ENCODE results near the gene TSPAN2. TPM values are rescaled to one million over a fixed set of nuclear protein-coding genes. Genes with fewer than 3 reads are reported as not detected.

The TSPAN2 gene
- total and polyA plus RNA-seq, 2 donors = 3.2 to 4.5 TPM

GRCh38 chr1:115086176-115086830 lies 3.0 kb downstream of the TSPAN2 start:
- DNase-seq (ENCODE audit: low read depth in 6 of 9, low spot score in 9 of 9) = no peak
- H3K27me3 ChIP-seq (ENCODE audit: control insufficient read depth in 2 of 2, insufficient read depth in 1 of 2, low read length in 1 of 2) = peaks cover 0 to 11% of the 10 kb centered on the region in 2 donors
- no peaks in the 10 kb centered on the region for H3K36me3 ChIP-seq (ENCODE audit: control insufficient read depth in 2 of 2, insufficient read depth in 2 of 2, low read length in 1 of 2)
- WGBS = 95% methylated on average over 9 of the region's 9 CpGs
- no peak overlapping the region for H3K4me3 ChIP-seq (ENCODE audit: low read length in 2 of 2)
- no peaks in the 10 kb centered on the region for H3K9me3 ChIP-seq (ENCODE audit: control insufficient read depth in 2 of 2, insufficient read depth in 1 of 2, low read length in 1 of 2)
- H3K27ac ChIP-seq (ENCODE audit: low read depth in 1 of 2, low read length in 1 of 2) = no peak overlapping the region
- peaks cover 17 to 28% of the 10 kb centered on the region in 2 donors for H3K4me1 ChIP-seq (ENCODE audit: control insufficient read depth in 2 of 2, insufficient read depth in 2 of 2, low read length in 2 of 2)

GRCh38 chr1:115084902-115085511 lies 4.3 kb downstream of the TSPAN2 start:
- H3K27ac ChIP-seq (ENCODE audit: low read depth in 1 of 2, low read length in 1 of 2) = peak overlapping the region in 1 of 2 donors; percentile 4
- no peaks in the 10 kb centered on the region for H3K9me3 ChIP-seq (ENCODE audit: control insufficient read depth in 2 of 2, insufficient read depth in 1 of 2, low read length in 1 of 2)
- peaks cover 0 to 11% of the 10 kb centered on the region in 2 donors for H3K27me3 ChIP-seq (ENCODE audit: control insufficient read depth in 2 of 2, insufficient read depth in 1 of 2, low read length in 1 of 2)
- 65% methylated on average over 9 of the region's 9 CpGs for WGBS
- peaks cover 13 to 24% of the 10 kb centered on the region in 2 donors for H3K4me1 ChIP-seq (ENCODE audit: control insufficient read depth in 2 of 2, insufficient read depth in 2 of 2, low read length in 2 of 2)
- H3K36me3 ChIP-seq (ENCODE audit: control insufficient read depth in 2 of 2, insufficient read depth in 2 of 2, low read length in 1 of 2) = no peaks in the 10 kb centered on the region
- H3K4me3 ChIP-seq (ENCODE audit: low read length in 2 of 2) = no peak overlapping the region
- DNase-seq (ENCODE audit: low read depth in 6 of 9, low spot score in 9 of 9) = no peak

GRCh38 chr1:115082949-115083348 lies 6.4 kb downstream of the TSPAN2 start:
- Histone ChIP-seq H3K9me3 (ENCODE audit: control insufficient read depth in 2 of 2, insufficient read depth in 1 of 2, low read length in 1 of 2) (peaks cover 0 to 1% of the 10 kb centered on the region in 2 donors), H3K27me3 (ENCODE audit: control insufficient read depth in 2 of 2, insufficient read depth in 1 of 2, low read length in 1 of 2) (no peaks in the 10 kb centered on the region), H3K27ac (ENCODE audit: low read depth in 1 of 2, low read length in 1 of 2) (no peak overlapping the region), H3K4me1 (ENCODE audit: control insufficient read depth in 2 of 2, insufficient read depth in 2 of 2, low read length in 2 of 2) (peaks cover 3 to 13% of the 10 kb centered on the region in 2 donors), H3K36me3 (ENCODE audit: control insufficient read depth in 2 of 2, insufficient read depth in 2 of 2, low read length in 1 of 2) (no peaks in the 10 kb centered on the region), H3K4me3 (ENCODE audit: low read length in 2 of 2) (no peak overlapping the region)
- 85% methylated on average over 6 of the region's 6 CpGs for WGBS
- DNase-seq (ENCODE audit: low read depth in 6 of 9, low spot score in 9 of 9) = no peak

GRCh38 chr1:115078708-115079107 lies 10.6 kb downstream of the TSPAN2 start:
- 98% methylated on average over 4 of the region's 4 CpGs for WGBS
- DNase-seq (ENCODE audit: low read depth in 6 of 9, low spot score in 9 of 9) = no peak
- no peaks in the 10 kb centered on the region for H3K27me3 ChIP-seq (ENCODE audit: control insufficient read depth in 2 of 2, insufficient read depth in 1 of 2, low read length in 1 of 2)
- no peak overlapping the region for H3K27ac ChIP-seq (ENCODE audit: low read depth in 1 of 2, low read length in 1 of 2)
- H3K4me3 ChIP-seq (ENCODE audit: low read length in 2 of 2) = no peak overlapping the region
- no peaks in the 10 kb centered on the region for H3K36me3 ChIP-seq (ENCODE audit: control insufficient read depth in 2 of 2, insufficient read depth in 2 of 2, low read length in 1 of 2)
- peaks cover 0 to 1% of the 10 kb centered on the region in 2 donors for H3K9me3 ChIP-seq (ENCODE audit: control insufficient read depth in 2 of 2, insufficient read depth in 1 of 2, low read length in 1 of 2)
- H3K4me1 ChIP-seq (ENCODE audit: control insufficient read depth in 2 of 2, insufficient read depth in 2 of 2, low read length in 2 of 2) = no peaks in the 10 kb centered on the region

- H3K9me3 ChIP-seq (ENCODE audit: control insufficient read depth in 2 of 2, insufficient read depth in 1 of 2, low read length in 1 of 2) = peaks cover 0 to 1% of the 10 kb centered on the region in 2 donors
- no peak for DNase-seq (ENCODE audit: low read depth in 6 of 9, low spot score in 9 of 9)
- H3K27me3 ChIP-seq (ENCODE audit: control insufficient read depth in 2 of 2, insufficient read depth in 1 of 2, low read length in 1 of 2) = no peaks in the 10 kb centered on the region
- WGBS = 100% methylated on average over 1 of the region's 1 CpG
- no peaks in the 10 kb centered on the region for H3K36me3 ChIP-seq (ENCODE audit: control insufficient read depth in 2 of 2, insufficient read depth in 2 of 2, low read length in 1 of 2)
- H3K4me1 ChIP-seq (ENCODE audit: control insufficient read depth in 2 of 2, insufficient read depth in 2 of 2, low read length in 2 of 2) = peaks cover 0 to 1% of the 10 kb centered on the region in 2 donors
- H3K27ac ChIP-seq (ENCODE audit: low read depth in 1 of 2, low read length in 1 of 2) = no peak overlapping the region
- H3K4me3 ChIP-seq (ENCODE audit: low read length in 2 of 2) = no peak overlapping the region
Observed at GRCh38 chr1:115077984-115078330, 11.3 kb downstream of the TSPAN2 start.

- peaks cover 0 to 4% of the 10 kb centered on the region in 2 donors for H3K4me1 ChIP-seq (ENCODE audit: control insufficient read depth in 2 of 2, insufficient read depth in 2 of 2, low read length in 2 of 2)
Observed at GRCh38 chr1:115077286-115077983, 11.9 kb downstream of the TSPAN2 start.

GRCh38 chr1:115076384-115076915 lies 12.9 kb downstream of the TSPAN2 start:
- no peak overlapping the region for H3K4me3 ChIP-seq (ENCODE audit: low read length in 2 of 2)
- DNase-seq (ENCODE audit: low read depth in 6 of 9, low spot score in 9 of 9) = no peak
- no peaks in the 10 kb centered on the region for H3K36me3 ChIP-seq (ENCODE audit: control insufficient read depth in 2 of 2, insufficient read depth in 2 of 2, low read length in 1 of 2)
- no peak overlapping the region for H3K27ac ChIP-seq (ENCODE audit: low read depth in 1 of 2, low read length in 1 of 2)
- peaks cover 0 to 5% of the 10 kb centered on the region in 2 donors for H3K4me1 ChIP-seq (ENCODE audit: control insufficient read depth in 2 of 2, insufficient read depth in 2 of 2, low read length in 2 of 2)
- H3K27me3 ChIP-seq (ENCODE audit: control insufficient read depth in 2 of 2, insufficient read depth in 1 of 2, low read length in 1 of 2) = no peaks in the 10 kb centered on the region
- peaks cover 0 to 1% of the 10 kb centered on the region in 2 donors for H3K9me3 ChIP-seq (ENCODE audit: control insufficient read depth in 2 of 2, insufficient read depth in 1 of 2, low read length in 1 of 2)
- WGBS = 97% methylated on average over 4 of the region's 4 CpGs

More at GRCh38 chr1:115077286-115077983, 11.9 kb downstream of the TSPAN2 start:
- 98% methylated on average over 5 of the region's 5 CpGs for WGBS
- Histone ChIP-seq H3K36me3 (ENCODE audit: control insufficient read depth in 2 of 2, insufficient read depth in 2 of 2, low read length in 1 of 2) (no peaks in the 10 kb centered on the region), H3K9me3 (ENCODE audit: control insufficient read depth in 2 of 2, insufficient read depth in 1 of 2, low read length in 1 of 2) (peaks cover 0 to 1% of the 10 kb centered on the region in 2 donors), H3K27ac (ENCODE audit: low read depth in 1 of 2, low read length in 1 of 2) (no peak overlapping the region), H3K4me3 (ENCODE audit: low read length in 2 of 2) (no peak overlapping the region), H3K27me3 (ENCODE audit: control insufficient read depth in 2 of 2, insufficient read depth in 1 of 2, low read length in 1 of 2) (no peaks in the 10 kb centered on the region)
- DNase-seq (ENCODE audit: low read depth in 6 of 9, low spot score in 9 of 9) = no peak

GRCh38 chr1:115074839-115075534 lies 14.3 kb downstream of the TSPAN2 start:
- Histone ChIP-seq H3K27me3 (ENCODE audit: control insufficient read depth in 2 of 2, insufficient read depth in 1 of 2, low read length in 1 of 2) (no peaks in the 10 kb centered on the region), H3K4me1 (ENCODE audit: control insufficient read depth in 2 of 2, insufficient read depth in 2 of 2, low read length in 2 of 2) (peaks cover 0 to 7% of the 10 kb centered on the region in 2 donors), H3K27ac (ENCODE audit: low read depth in 1 of 2, low read length in 1 of 2) (no peak overlapping the region), H3K9me3 (ENCODE audit: control insufficient read depth in 2 of 2, insufficient read depth in 1 of 2, low read length in 1 of 2) (peaks cover 0 to 1% of the 10 kb centered on the region in 2 donors), H3K4me3 (ENCODE audit: low read length in 2 of 2) (no peak overlapping the region), H3K36me3 (ENCODE audit: control insufficient read depth in 2 of 2, insufficient read depth in 2 of 2, low read length in 1 of 2) (no peaks in the 10 kb centered on the region)
- 70% methylated on average over 11 of the region's 11 CpGs for WGBS
- DNase-seq (ENCODE audit: low read depth in 6 of 9, low spot score in 9 of 9) = no peak
